DMS79 (cell line): ENCODE results near the gene IGFBP5.

ENCODE experiments used
- DNase-seq: peaks from one replicate; lab custom pipeline; 2025; lab: John Stamatoyannopoulos, UW

The IGFBP5 gene

DNA sequence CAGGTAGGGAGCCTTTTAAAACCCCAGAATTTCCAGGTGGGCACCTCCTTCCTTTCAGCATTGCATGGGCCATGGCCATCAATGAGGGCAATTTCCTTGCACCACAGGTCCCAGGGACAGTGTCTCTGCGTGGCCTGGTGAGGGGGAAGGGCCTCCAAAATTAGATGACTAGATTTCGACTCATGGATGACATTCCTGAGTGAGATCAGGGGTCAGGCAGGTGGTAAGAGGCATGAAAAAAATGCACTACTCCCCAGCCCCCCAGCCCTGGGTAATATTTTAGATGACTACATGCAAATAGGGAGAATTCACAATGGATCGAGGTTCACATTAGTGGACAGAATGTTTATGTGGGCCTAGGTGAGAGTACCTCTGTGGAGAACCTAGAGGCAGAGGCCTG is 19.0 kb upstream of the IGFBP5 start:
- DNase-seq = no peak

DNA sequence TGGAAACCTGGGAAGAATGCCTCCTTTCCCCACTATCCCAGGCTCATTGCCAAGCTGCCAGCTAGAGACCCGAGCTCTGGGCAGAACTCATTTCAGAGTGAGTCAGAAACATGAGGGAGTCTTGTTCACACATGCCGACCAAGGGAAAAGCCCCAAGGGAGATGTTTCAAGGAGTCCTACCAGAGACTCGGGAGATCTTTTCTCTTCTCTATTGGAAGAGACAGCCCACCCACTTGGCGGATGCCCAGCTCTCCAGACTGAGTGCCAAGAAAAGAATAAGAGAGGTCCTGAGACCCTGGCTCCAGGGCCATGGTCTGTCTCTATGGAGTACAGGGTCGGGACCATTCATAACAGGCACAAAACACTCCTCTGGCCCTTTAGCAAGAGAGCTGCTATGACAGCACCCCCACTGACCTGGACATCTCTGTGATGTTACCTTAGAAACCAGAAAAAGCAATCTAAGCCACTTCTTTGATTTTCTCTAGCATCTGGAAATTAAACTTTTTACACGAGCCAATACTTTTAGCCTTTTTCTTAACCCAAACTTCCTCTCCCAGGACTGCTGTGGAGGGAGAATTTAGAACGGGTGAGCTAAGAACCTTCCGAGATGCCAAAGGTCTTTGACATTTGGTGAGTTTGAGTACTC is 18.5 kb upstream of the IGFBP5 start:
- DNase-seq = peak; percentile 81

DNA sequence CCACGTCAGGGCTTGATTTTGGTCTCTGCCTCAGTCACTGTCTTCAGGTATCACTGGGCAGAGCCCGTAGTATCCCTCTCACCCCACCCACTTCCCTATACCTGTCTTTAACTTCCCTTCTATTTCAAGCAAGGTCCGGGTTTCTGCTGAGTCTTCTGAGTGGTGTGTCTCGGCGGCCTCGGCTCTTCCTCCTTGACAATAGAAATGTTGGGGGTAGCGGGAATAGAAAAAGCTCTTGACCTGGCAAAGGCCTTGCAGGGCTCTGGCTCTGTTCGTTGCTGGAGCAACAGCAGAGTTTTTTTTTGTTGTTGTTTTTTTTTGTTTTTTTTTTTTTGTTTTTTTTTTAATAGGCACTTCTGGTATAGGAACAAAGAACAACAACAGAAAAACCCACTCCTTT is 16.0 kb upstream of the IGFBP5 start:
- DNase-seq = no peak

DNA sequence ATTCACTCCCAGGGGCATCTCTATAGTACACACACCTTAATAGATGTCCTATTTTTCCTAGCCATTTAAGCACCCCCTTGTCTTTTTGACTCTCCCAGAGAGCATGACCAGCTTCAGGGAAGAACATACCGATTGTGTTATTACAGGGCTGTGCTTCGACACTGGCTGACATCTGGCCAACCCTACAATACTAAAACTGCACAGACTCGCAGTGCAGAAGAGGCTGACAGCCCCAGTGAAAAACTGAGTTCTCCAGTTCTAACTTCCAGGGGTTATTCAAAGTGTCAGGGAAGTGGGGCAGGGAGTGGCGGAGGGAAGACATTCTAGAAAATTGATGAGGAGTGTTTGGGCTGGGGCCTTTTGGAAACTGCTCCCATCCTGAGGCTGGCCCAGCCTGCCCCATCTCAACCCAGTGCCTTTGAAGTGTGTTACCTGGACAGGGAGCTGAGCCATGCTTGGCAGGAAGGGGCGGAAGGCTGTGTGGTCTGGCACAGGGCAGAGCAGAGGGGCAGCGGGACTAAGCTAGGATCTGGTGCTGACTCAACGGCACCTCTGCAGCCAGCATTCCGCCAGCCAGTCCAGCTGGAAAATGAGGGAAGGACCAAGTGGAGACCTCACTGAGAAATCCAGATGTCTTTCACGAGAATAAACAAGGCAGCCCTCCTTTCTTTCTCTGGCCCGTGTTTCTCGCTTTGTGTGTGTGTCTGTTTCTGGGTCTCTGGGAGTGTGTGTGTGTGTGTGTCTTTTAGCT is 15.4 kb upstream of the IGFBP5 start:
- no peak for DNase-seq

DNA sequence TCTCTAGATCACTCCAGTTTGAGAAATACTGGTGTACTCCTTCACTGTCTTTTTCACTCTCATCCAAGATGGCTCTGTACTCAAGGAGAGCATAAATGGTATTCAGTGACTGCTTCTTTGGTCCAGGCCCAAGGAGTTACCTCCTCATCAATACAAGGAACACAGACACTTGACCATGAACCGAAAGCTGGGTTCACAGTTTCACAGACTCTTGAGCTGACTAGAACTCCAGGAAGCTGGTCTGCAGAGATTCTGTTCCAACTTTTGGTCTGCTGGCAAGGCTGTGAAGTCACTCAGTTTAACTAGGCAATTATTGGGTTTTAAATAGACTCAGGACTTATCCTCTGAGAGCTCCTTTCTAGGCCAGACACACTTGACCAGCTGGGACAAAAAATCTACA is 7.4 kb upstream of the IGFBP5 start:
- DNase-seq = no peak

DNA sequence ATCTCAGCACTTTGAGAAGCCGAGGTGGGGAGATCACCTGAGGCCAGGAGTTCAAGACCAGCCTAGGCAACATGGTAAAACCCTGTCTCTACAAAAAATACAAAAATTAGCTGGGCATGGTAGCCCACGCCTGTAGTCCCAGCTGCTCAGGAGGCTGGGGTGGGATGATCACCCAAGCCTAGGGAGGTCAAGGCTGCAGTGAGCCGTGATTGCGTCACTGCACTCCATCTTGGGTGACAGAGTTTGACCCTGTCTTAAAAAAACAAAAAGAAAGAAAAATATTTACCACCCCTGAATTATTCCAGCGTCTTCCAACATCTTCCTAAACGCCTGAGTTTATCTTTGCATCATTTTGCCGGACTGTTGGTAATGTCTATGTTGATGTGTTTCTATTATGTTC is 6.2 kb upstream of the IGFBP5 start:
- no peak for DNase-seq

DNA sequence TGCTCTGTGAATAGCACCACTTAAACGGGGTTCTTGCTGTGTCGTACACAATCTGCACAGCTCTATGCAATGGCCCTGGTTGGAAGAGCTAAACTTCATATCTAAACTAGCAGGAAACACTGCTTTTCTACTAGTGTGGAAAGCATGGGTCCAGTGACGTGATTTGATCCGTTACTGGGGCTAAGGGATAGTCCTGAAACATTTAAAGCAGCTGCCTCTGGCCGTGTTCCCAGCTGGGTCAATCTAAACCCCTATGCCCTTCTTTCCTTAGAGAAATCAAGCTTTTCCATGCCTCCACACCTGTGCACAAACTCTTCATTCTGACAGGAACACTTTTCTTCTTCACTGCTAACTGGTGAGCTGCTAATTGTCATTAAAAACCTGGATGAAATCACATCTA is 5.4 kb upstream of the IGFBP5 start:
- peak; percentile 21 for DNase-seq

DNA sequence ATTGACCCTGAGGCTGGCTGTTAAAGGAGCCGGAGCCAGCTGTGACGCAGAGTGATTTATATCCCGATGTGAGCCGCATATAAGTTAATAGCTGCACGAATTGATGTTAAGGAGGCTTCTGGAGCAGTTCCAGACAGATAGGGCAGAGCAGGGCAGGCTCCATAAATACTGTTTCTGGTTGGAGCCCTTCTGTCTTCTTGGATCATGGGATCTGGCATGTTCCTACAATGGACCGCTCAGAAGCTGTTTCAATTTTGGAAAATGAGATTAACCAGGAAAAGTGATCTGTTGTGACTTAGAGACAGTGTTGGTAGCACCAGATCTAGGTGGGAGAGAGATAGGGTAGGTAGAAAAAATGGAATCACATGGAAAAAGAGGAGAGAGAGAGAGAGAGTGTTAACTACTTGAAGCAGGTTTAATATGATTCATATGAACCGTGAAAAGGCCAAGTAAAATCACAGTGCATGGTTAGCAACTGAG is 4.8 kb upstream of the IGFBP5 start:
- peak; percentile 71 for DNase-seq

DNA sequence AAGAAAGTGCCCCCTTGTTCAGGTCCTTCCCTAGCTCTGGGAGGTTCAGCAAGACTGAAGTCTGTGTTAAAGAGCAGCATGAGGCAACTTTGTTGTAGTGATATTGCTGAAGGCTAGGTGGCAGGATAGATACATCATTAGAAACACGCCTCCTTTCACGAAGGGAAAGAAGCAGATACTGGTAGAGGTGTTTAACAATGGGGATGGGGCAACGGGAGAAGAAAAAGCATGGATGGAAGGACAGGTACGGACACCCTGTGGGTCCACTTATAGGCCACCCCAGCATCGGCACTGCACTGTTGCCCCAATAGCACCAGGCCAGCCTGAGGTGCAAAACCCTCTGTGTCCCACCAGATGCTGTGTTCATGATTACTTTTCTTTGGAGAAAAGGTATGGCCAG is 3.5 kb upstream of the IGFBP5 start:
- DNase-seq = peak; percentile 31

DNA sequence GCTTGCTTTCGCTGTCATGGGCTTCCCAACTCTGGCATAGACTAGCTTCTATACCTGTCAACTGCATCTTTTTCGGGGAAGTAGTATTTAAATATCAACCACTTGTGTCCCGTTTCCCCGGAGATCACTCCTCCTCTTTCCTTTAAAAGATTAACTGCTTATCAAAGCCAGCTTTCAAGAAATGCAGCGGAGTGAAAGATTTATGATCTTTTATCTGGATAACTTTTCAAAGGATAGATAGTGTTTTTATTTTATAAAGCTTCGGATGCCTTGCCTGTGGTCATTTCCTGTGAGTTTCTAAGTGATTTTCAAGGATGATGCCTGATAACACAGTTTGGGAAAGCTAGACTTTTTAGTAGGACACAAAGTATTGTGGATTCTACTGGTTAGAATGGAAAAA is 2.9 kb upstream of the IGFBP5 start:
- no peak for DNase-seq

DNA sequence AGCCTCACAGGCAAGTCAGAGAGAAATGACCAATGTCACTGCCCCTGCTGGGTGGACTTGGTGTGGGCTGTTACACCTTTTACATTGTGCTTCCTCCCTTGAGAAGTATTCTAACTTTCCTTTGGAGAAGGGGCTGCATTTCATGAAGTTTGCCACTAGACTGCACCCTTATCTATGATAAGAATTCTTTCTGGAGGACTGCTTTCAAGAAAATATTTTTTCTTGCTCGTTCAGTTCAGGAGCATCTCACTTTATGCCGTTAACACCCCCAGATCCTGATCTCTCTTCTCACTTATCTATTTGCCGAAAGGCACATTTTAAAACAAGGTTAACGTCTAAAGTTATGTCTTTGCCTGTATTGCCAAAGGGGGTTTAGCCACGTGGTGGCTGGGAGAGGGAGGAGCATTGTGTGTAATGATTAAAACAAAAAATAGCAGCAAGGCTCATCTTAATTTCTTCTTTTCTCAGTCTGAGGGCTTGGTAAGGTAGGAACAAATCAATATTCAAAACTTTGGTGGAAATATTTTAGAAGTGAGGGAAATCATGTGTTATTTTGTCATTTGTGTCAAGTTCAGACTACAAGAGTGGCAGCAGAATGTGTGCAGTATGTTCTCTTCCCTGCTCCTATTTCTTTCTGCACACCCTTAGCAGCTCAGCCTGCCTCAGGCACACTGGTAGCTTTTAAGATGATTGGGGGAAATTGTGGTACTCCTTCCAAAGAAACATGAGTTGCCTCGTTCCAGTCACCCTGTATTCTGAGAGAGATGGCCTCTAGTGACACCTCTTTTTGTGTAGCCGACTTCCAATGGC is 1.6 kb upstream of the IGFBP5 start:
- DNase-seq = no peak

DNA sequence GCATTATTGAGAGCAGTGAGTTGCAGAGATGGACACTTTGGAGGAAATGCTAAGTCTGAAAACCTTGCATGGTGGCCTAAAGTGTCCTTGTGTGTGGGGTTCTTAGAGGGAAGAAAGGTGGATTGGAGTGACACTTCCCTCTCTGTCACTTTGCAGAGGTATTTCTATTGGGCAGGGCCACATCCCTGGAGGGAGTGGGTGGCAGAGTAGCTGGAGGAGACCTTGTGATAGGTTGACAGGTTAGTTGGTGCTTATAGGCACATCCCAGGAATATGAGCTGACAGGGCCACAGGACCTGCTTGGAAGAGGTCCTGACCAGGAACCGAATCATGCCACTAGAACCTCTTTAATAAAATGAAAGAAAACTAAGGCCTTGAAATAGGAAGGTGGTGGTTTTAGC is 972 bp upstream of the IGFBP5 start:
- no peak for DNase-seq

DNA sequence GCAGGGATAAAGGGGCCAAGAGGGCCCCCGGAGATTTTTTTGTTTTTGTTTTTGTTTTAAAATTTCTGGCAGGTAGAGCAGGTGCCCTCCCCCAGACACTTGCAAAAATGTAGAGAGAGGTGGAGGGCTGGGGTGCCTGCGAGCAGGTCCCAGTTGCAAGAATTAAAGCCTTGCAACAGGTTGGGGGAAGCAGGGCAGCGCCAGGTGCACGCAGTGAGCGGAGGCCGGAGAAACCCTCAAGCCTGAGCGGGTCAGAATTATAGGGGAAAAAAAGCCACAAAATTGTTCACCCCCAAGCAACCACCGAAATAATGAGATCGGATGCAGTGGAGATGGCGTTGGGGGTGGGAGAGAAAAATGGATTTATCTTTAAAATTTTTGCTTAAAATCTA is 527 bp downstream of the IGFBP5 start:
- DNase-seq = no peak

DNA sequence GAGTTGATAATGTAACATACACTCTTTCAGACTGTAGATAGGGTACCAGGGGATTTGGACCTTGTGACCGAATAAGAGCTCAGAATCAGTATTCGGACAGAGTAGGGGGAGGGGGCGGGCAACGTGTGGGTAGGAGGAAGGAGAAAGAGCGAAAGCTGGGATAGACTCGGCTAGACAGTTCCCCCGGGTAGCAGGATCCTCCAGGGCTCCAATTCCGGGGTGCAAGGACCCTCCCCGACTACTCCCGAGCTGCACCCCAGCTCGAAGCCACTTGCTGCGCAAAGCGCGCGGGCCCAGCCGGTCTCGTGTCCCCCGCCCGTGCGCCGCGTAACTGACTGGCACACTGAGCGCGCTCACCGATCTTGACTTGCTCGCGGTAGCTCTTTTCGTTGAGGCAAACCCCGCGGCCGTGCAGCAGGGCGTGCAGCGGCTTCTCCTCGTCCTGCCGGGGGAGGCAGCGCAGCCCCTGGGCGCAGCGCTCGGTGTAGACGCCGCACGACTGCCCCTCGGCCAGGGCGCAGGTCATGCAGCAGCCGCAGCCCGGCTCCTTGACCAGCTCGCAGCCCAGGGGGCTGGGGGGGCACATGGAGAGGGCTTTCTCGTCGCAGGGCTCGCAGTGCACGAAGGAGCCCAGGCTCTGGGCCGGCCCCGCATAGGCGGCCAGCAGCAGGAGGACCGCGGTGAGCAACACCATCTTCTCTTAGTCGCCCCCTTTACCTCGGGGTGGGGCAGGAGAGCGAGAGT is 1.1 kb downstream of the IGFBP5 start:
- DNase-seq = peak; percentile 44

DNA sequence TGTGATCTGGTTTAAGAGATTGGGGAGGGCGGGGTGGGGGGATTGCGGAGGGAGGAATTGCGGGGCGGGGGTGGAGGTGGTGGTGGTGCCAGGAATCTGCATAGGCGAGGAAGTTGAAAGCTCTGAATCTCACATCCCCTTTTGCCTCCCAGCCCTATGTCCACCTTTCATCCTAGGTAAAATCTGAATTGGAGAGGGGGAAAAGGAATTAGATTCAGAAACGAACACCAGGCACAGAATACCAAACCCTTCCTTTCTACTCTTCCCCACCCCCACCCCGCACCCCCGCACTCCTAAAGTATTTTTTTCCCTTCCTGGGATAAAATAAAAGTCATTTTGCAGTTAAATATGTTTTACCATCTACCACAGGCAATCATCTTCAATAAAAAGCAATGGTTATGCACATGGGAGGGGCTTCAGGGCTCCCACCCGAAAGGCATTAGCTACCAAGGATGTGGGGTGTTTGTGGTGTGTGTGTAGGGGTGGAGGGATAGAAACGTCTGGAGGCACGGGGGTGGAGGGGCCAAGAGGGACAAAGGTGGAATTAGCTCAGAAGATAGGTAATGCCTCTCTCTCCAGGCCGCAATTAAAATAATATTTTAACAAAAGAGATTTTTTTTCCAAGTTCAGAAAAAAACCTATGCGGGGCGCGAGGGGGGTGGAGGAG is 1.8 kb downstream of the IGFBP5 start:
- no peak for DNase-seq

DNA sequence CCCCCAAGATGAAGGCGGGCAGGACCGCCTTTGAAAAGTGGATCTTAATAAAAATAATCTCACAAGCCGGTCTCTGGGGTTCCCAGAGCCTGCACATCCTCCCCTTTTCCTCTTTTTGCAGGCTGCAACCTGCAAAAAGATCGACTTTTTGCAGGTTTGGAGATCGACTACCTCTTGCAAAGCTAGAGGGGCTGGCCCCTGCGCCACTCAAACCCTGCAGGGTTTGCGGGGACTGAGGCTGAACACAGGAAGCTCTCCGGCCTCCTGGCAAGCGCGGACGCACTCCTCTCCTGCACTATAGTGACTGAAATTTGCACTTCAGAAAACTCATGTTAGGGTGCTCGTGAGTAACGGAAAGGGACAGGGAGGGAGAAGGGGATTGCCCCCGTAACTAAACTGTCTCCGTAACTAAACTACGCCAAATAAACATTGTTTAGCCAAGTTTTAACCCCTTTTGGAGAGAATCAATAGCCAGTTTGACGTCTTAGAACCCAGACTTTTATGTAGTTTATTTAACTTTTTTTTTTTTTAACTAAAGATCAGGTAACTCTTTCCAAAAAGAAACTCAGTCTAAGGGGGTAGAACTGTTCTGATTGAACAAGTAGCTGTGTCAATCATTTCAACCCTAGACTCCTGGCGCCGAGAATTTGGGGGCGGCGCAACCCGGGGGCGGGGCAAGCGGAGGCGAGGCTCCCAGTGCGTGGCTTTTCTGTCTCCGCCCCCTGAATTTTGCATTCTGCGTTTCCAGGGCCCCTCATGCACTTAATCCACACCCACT is 2.5 kb downstream of the IGFBP5 start:
- peak; percentile 81 for DNase-seq

DNA sequence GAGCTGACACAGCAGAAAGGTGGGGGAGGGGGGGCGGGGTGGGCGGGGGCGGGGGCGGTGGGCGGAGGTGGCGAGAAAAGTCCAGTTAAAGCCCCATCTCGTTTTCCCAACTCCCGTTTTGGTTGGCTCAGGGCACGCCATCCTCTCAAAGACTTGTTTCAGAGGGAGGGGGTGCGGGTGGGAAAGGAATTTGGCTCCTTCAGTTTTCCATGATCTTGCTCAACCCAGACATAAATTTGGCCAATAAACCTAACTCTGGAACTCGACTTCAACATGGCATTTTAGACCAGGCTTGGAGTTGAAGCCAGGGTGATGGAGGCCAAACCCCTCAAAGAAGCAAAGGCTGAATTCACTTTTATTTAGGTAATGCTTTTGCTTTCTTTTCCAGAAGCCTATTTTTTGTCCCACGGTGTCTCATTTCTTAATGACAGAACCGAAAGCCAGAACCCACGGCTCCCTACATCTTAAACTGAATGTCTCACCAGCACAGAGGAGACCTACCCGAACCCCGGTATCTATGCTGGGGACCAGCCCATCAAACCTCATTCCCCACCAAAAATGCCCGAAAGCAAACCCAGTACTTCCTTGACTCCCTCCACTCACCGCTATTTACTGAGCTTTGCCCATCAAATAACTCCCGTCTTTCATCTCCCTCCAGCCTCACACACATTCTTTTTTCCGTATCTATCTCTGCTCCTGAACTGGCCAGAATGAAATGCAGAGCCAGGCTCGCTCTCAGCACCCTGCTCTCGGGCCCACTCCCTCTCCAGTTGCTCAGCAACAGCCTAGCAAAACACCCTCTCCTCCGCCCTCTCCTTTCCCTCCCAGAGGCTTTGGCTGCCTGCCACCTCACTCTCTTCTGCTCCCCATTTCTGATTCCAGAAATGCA is 4.3 kb downstream of the IGFBP5 start:
- peak; percentile 88 for DNase-seq

DNA sequence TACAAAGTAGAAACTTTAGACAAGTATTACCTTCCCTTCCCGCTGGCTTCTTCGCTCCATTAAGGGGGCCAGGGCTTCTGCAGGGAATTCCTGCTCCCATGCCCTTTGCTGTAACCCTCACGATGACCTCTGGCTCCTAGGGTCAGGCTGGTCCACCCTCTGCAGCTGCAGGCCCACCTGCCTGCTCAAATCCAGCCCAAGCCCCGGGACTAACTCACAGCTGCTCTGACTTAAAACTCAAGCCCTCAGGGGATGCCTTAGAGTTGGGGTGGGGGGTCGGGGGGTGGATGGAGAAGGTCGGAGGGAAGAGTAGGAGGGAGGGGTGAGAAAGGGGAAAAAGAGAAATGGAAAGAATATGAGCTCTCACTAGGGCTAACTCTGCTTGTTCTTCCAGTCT is 4.9 kb downstream of the IGFBP5 start:
- DNase-seq = no peak

DNA sequence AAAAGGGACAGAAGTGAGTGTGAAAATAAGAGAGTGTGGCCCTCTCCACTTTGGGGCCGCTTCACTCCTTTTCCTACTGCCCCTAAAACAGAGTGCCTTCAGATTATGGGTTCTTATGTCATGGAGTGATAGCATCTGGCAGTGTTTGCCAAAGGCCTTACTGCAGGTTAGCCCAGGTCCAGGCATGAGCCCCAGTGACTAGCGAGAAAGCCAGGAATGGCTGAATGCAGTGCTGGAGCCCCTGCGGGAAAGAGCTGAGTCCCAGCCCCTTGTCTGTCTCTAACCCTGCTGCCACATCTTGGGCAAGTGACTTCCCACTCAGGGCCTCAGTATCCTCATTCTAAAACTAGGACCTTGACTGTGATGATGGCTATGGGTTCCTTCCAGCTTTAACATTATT is 6.0 kb downstream of the IGFBP5 start:
- DNase-seq = no peak
